ENCODE results near the gene ADAMTSL1.

The ADAMTSL1 gene

DNA sequence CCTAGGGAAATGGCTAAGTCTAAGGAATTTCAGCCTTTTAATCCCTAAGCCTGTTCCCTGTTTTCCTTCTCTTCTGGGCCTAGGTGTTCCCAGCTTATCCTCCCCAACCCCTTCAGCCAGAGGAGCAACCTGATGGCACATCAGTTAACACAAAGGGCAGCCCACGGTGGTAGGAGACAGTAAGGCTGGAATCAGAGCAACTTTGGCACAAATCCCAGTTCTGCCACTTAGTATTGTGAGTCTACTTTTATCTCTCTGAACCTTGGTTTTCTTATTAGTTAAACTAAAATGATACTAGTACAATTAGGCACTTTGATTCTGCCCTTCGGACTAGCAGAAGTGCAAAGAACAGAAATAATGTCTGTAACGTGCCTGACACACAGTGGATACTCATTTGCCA is 312.2 kb downstream of the ADAMTSL1 start:
- DNase-seq: no peak

DNA sequence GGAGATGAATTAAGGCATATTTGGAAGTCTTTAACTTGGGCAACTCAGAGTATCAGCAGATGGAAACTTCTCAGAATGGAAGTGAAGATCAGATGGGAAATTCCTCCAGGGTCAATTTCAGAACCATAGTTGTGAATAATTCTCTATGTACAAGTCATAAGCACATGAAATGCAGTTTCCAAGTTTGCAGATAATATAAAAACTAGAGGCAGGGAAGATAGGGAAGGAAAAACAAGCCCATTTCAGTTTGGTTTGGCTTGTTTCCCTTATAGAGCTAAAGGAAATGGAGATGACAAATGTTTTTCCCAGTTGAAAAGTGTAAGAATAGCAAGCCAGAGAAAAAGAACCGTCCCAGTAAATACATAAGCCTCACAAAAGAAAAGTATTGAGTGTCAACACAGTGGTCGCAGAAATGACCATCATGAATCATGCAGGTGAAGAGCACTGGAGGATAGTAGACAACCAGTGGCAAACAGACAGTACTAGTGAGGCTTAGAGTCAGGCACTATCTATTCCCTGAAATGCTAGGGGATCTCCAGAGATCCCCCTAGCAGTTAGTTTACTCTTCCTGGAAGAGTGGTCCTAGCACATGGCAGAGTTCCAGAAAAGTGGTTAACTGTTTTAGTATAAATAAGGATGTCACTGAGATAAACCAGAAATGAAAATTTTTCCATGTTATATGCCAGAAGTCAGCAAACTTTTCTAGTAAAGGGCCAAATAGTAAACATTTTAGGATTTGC is 313.1 kb downstream of the ADAMTSL1 start:
- no peak for DNase-seq

DNA sequence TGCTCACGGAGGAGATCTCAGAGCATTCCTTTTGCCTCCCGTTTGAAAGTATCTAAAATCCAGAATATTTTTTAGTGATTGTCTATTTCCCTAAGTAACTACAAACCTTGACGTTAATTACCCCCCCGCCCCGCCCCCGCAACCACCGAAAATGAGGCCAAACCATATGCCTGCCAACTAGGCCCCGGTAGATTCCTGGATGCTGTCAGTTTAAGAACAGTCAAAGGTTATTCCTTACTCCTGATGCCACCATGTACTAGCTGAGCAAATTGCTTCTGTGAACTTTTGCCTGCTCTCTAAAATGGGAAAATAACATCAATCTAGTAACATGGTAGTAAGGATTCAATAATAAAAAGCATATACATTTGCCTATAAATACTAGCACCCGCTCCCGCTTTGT is 314.3 kb downstream of the ADAMTSL1 start:
- no peak for DNase-seq

GRCh38 chr9:18791074-18791473 is 317.1 kb downstream of the ADAMTSL1 start:
- DNase-seq: no peak

GRCh38 chr9:18793122-18793521 is 319.2 kb downstream of the ADAMTSL1 start:
- DNase-seq: no peak

GRCh38 chr9:18795947-18796671 is 322.2 kb downstream of the ADAMTSL1 start:
- no peak for DNase-seq

DNA sequence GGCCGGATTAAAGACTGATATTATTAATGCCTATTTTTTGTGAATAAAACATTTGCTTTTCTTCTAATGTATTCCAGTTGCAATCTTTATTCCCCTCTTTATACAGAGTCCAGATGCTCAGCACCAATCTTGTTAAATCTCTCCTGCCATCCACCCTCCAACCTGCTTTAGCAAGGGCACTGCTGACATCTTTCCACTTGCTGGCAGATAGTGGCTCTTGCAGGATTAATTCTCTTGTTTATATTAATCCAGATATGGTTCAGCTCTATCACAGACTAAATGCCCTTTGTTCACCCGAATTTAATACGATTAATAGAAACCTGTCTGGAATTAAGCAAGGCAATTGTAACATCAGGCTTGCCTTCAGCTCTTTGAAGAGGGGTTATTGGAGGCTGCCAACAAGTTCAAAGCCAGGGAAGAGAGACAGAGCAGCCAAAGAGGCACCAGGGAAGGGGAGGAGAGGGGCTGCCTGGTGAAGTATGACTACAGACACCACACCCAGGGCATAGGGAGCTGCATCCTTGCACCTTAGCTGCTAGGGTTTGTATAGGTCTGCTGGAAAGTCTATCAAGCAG is 322.8 kb downstream of the ADAMTSL1 start:
- DNase-seq: no peak

DNA sequence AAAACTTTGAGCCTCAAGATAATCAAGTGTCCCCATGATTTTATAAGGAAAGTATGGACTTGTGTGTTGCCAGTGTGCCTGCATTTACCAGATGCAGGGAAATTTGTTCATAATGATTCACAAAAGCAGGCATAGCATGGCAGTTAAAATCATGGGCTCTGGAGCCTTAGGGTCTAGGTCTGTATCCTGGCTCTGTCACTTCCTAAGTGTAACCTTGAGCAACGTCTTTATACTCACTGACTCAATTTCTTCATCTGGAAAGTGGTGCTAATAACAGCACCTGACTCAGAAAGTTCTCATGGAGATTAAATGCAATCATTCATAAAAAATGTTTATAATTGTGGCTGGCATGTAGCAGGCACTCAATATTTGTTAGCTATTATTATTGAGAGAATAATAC is 324.2 kb downstream of the ADAMTSL1 start:
- no peak for DNase-seq

GRCh38 chr9:18798508-18799290 is 324.7 kb downstream of the ADAMTSL1 start:
- no peak for DNase-seq

DNA sequence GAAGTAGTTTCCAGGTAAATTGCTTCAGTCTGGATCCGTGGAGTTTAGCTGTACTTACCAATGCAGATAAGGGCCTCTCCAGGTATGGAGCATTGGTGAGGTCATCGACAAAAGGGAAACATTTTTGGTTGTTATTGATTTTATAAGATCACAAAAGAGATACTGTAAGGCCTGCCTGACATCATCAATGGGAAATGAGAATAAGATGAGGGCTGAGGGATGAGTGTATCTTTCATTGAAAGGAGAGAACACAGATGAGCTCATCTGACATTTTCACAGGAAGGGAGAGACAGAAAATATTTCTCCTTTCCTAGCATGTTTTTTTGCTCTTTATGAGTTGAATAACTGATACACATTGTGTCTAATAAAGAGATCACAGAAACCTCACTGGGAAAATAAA is 325.5 kb downstream of the ADAMTSL1 start:
- DNase-seq: no peak

DNA sequence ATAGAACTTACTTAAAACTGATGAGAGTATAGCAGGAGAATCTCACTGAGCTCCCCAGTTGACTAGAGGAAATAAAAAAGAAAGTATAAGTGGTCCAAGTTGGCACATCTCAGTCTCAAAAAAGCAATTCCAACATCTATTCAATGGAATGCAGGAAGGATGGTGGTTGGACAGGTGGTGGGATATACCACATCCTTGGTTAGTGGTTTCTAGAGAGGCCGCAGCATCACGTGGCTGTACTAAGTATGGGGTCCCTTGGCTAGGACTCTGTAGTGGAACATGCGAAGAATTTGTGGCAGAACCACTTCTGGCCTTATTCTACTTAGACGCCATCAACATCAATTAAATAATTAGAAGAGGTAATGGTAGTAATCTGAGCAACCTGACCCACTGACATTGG is 326.6 kb downstream of the ADAMTSL1 start:
- DNase-seq: no peak

GRCh38 chr9:18805386-18805785 is 331.4 kb downstream of the ADAMTSL1 start:
- no peak for DNase-seq

DNA sequence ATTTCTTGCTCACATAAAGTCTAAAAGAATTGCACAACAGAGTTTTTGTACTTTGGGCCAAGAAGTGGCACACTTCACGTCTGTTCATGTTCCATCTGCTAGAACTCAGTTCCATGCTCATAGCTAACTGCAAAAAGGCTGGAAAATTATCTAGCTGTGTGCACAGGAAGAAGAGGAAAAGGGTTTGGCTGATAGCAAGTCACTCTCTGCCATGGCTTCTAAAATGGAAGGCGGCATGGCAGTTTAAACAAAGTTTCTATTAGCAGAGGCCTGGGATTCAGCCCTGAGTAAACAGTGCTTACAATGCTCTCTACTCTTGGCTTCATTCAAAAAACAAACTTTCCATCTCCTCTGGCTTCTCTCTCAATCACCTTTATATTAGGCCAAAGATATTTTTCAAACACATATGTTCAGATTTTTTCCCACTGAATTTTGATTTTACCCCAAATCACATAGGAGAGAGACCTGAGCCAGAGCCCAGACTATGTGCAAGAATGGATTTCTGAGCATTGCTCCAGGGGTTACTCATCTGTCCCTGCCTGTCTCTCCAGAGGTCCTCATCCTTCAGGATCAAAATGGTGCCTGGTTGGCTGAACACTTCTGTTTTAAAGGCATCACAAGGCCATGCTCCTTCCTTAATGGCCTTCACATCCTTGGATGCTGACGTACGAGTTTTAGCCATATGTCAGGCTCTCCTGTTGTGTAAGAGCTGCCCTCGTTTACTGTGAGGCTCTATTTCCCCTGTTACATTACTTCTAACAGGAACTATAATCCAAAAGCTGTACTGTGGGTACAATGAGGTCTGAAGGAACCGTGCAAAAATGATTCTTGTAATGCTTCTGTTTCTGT is 332.5 kb downstream of the ADAMTSL1 start:
- DNase-seq: no peak

GRCh38 chr9:18810581-18810980 is 336.6 kb downstream of the ADAMTSL1 start:
- no peak for DNase-seq

DNA sequence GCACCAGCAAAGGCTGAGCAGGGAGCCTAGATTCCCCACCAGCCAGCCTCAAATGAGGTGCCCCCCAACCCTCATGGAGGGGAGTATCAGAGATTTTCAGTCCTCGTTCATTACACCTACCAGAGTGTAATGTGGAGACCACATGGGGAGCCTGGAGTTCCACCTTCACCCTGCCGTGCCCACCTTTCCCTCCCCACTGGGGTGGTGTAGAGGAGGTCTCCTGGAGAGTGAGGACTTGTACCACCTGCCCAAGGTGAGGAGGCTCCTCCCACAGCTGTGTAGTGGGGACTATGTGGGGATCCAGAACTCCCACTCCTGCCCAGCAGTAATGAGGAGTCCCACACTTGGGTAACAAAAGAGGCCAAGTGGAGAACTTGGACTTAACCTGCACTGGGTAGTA is 337.2 kb downstream of the ADAMTSL1 start:
- no peak for DNase-seq

GRCh38 chr9:18819418-18819817 is 345.5 kb downstream of the ADAMTSL1 start:
- DNase-seq: no peak

- DNase-seq: no peak
These were observed 346.7 kb downstream of the ADAMTSL1 start for GRCh38 chr9:18820566-18821095.

- no peak for DNase-seq
These were observed 347.8 kb downstream of the ADAMTSL1 start for GRCh38 chr9:18821788-18822187.

- no peak for DNase-seq
These were observed 348.9 kb downstream of the ADAMTSL1 start for GRCh38 chr9:18822850-18823249.

DNA sequence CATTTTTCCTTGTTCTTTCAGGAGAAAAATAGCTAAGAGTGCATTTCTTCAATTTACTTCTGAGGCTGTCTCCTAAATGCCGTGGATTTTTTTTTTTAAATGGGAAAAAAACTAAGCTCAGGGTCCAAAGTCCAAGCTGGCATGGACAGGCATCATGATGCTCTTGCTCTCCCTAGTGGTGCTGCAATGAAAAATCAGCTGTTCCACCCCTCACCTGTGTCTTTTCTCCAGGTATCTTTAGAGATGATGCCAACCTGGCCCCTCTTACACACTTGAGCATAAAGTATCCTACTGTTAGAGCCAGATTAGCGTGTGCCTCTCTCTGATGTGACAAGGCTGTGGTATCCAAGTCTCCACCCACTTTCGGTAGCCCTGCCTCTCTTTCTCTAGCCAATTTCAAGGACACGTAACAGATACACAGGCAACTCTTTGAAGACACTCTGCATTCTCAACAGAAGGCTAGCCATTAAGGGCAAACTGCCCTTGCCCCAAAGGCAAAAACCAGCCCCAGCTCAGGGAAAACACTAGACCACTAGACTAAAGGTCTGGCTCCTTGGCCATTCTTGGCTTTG is 350.2 kb downstream of the ADAMTSL1 start:
- no peak for DNase-seq

- no peak for DNase-seq
These were observed 351.8 kb downstream of the ADAMTSL1 start for GRCh38 chr9:18825656-18826170.

DNA sequence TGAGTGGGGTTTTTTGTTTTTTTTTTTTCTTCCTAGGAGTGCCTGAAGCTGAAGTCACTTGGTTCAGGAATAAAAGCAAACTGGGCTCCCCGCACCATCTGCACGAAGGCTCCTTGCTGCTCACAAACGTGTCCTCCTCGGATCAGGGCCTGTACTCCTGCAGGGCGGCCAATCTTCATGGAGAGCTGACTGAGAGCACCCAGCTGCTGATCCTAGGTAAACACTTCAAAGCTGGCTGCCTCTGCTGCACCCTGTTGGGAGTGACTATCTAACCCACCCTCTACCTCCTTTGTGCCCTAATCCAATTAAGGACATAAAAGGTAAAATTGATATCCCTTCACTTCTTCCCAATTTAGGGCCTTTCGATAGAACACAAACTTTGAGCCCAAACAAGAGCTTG is 352.3 kb downstream of the ADAMTSL1 start:
- DNase-seq: no peak

Data from GDM1 (cell line).